ENCODE measurements around the gene CEACAM21.

CEACAM21 gene

GRCh38 chr19:41627966-41628675 is 52.2 kb downstream of the CEACAM21 start:
- Mint-ChIP-seq H3K27ac (no peak overlapping the region), H3K4me1 (no peaks in the 10 kb centered on the region), H3K36me3 (ENCODE audit: low read depth) (peaks cover 1% of the 10 kb centered on the region), H3K9me3 (peaks cover 19% of the 10 kb centered on the region), H3K4me3 (no peak overlapping the region), H3K27me3 (peaks cover 24% of the 10 kb centered on the region)
- no peak for DNase-seq
- no peak for ATAC-seq
